Ectodermal cell (in vitro differentiated cells): ENCODE results near the gene SCAF11. TPM values are rescaled to one million over a fixed set of nuclear protein-coding genes. Genes with fewer than 3 reads are reported as not detected.
"Not testable (repeated sequence)": the region's sequence is repeated elsewhere in the genome, so short reads cannot be mapped to it uniquely, and the experiment has no call there.

Experiments
- H3K27ac ChIP-seq: 2 replicates; pipeline ENCODE4 v1.7.0; 2013; ENCODE audit warnings: mild to moderate bottlenecking, low read depth, low read length; ENCODE audit not compliant: insufficient read depth, poor library complexity, severe bottlenecking
- H3K27me3 ChIP-seq: 2 replicates; pipeline ENCODE4 v1.7.0; 2013; ENCODE audit warnings: mild to moderate bottlenecking, low read length; ENCODE audit not compliant: insufficient read depth, control insufficient read depth, poor library complexity, severe bottlenecking
- H3K36me3 ChIP-seq: one replicate; pipeline ENCODE4 v1.7.0; 2013; ENCODE audit warnings: low read length; ENCODE audit not compliant: control insufficient read depth, insufficient read depth
- H3K4me1 ChIP-seq: one replicate; pipeline ENCODE4 v1.7.0; 2013; ENCODE audit warnings: low read length; ENCODE audit not compliant: control insufficient read depth, insufficient read depth
- H3K4me3 ChIP-seq: 2 replicates; pipeline ENCODE4 v1.7.0; 2013; ENCODE audit warnings: low read depth, low read length, control low read depth; ENCODE audit not compliant: insufficient read depth
- H3K9me3 ChIP-seq: 2 replicates; pipeline ENCODE4 v1.7.0; 2013; ENCODE audit warnings: mild to moderate bottlenecking, low read length, moderate library complexity; ENCODE audit not compliant: control insufficient read depth
- WGBS, 2 experiments: methylation state at CpG; one replicate each; pipeline ENCODE4 v1.1.7; 2013; ENCODE audit warnings: missing lambda C conversion rate in 2 of 2; 5-methylcytosine and 5-hydroxymethylcytosine counted together
- polyA plus RNA-seq, 4 experiments: library from polyadenylated mRNA; stranded (reverse); fragments of 50-300 nt; gene quantifications; one replicate each; pipeline ENCODE4 v1.2.3, GENCODE V29; 2013

SCAF11 gene, protein sequence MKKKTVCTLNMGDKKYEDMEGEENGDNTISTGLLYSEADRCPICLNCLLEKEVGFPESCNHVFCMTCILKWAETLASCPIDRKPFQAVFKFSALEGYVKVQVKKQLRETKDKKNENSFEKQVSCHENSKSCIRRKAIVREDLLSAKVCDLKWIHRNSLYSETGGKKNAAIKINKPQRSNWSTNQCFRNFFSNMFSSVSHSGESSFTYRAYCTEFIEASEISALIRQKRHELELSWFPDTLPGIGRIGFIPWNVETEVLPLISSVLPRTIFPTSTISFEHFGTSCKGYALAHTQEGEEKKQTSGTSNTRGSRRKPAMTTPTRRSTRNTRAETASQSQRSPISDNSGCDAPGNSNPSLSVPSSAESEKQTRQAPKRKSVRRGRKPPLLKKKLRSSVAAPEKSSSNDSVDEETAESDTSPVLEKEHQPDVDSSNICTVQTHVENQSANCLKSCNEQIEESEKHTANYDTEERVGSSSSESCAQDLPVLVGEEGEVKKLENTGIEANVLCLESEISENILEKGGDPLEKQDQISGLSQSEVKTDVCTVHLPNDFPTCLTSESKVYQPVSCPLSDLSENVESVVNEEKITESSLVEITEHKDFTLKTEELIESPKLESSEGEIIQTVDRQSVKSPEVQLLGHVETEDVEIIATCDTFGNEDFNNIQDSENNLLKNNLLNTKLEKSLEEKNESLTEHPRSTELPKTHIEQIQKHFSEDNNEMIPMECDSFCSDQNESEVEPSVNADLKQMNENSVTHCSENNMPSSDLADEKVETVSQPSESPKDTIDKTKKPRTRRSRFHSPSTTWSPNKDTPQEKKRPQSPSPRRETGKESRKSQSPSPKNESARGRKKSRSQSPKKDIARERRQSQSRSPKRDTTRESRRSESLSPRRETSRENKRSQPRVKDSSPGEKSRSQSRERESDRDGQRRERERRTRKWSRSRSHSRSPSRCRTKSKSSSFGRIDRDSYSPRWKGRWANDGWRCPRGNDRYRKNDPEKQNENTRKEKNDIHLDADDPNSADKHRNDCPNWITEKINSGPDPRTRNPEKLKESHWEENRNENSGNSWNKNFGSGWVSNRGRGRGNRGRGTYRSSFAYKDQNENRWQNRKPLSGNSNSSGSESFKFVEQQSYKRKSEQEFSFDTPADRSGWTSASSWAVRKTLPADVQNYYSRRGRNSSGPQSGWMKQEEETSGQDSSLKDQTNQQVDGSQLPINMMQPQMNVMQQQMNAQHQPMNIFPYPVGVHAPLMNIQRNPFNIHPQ (N-terminal part only)
- 79.0 TPM for polyA plus RNA-seq (2013, experiment 1 of 4)
- 85.4 TPM for polyA plus RNA-seq (2013, experiment 2 of 4)
- 65.7 TPM for polyA plus RNA-seq (2013, experiment 3 of 4)
- 80.7 TPM for polyA plus RNA-seq (2013, experiment 4 of 4)

- 8% methylated on average over 54 of the region's 54 CpGs for WGBS, 2 experiments
- H3K4me1 ChIP-seq, result peaks cover 4% of the 10 kb centered on the region
- H3K9me3 ChIP-seq, result no peaks in the 10 kb centered on the region
- peak within 1 kb of the TSS; percentile 91 for H3K4me3 ChIP-seq
- H3K27me3 ChIP-seq, result peaks cover 4% of the 10 kb centered on the region
- peak within 1 kb of the TSS; percentile 94 for H3K27ac ChIP-seq
- H3K36me3 ChIP-seq, result no peaks in the 10 kb centered on the region
Measured at GRCh38 chr12:45990468-45991283, at the start of gene SCAF11. SCAF11 (minus strand) TSS chr12:45990574; CDS start chr12:45964167, 26,407 bp downstream.

DNA sequence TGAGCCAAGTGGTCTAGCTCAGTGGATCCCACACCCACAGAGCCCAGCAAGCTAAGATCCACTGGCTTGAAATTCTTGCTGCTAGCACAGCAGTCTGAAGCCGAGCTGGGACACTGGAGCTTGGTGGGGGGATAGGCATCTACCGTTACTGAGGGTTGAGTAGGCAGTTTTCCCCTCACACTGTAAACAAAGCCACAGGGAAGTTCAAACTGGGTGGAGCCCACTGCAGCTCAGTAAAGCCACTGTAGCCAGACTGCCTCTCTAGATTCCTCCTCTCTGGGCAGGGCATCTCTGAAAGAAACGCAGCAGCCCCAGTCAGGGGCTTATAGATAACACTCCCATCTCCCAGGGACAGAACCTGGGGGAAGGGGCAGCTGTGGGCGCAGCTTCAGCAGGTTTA is 46.7 kb upstream of the SCAF11 start:
- not testable (repeated sequence) for H3K4me3 ChIP-seq, H3K36me3 ChIP-seq

DNA sequence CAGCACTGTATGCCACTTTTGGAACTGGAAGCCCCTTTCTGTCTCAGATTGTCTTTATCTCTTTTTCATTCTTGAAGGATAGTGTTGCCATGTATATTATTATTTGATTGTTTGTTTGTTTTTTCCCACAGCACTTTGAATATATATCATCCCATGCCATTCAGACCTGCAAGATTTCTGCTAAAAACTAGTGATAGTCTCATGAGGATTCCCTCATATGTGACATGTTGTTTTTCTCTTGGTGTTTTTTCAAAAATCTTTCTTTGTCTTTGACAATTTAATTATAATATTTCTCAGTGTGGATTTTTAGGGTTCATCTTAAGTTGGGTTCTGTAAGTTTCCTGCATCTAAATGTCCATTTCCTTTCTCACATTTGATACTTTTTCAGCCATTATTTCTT is 36.8 kb upstream of the SCAF11 start:
- H3K4me1 ChIP-seq, result no peaks in the 10 kb centered on the region
- H3K36me3 ChIP-seq, result no peaks in the 10 kb centered on the region
- H3K9me3 ChIP-seq, result no peaks in the 10 kb centered on the region
- no peaks in the 10 kb centered on the region for H3K27me3 ChIP-seq
- no peak overlapping the region for H3K27ac ChIP-seq
- no peak overlapping the region for H3K4me3 ChIP-seq

More for the DNA sequence above, 46.7 kb upstream of the SCAF11 start:
- WGBS, 2 experiments, result 45 to 50% methylated on average over 4 of the region's 4 CpGs
- H3K27me3 ChIP-seq, H3K27ac ChIP-seq, H3K9me3 ChIP-seq, H3K4me1 ChIP-seq: not testable (repeated sequence)

GRCh38 chr12:46024099-46024498 is 33.7 kb upstream of the SCAF11 start:
- no peaks in the 10 kb centered on the region for H3K27me3 ChIP-seq
- H3K4me1 ChIP-seq, result no peaks in the 10 kb centered on the region
- 91 to 94% methylated on average over 2 of the region's 2 CpGs for WGBS, 2 experiments
- H3K36me3 ChIP-seq, result no peaks in the 10 kb centered on the region
- H3K4me3 ChIP-seq, result no peak overlapping the region
- H3K27ac ChIP-seq, result no peak overlapping the region
- H3K9me3 ChIP-seq, result no peaks in the 10 kb centered on the region

DNA sequence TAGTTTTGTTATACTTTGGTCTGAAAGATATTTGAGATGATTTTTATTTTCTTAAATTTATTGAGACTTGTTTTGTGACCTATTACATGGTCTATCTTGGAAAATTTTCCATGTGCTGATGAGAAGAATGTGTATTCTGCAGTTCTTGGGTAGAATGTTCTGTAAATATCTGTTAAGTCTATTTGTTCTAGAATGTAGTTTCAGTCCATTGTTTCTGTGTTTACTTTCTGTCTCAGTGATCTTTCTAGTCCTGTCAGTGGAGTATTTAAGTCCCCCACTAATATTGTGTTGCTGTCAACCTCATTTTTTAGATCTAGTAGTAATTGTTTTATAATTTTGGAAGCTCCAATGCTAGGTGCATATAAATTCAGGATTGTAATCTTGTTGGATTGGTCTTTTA is 30.4 kb upstream of the SCAF11 start:
- Histone ChIP-seq H3K4me1 (no peaks in the 10 kb centered on the region), H3K4me3 (no peak overlapping the region), H3K27ac (no peak overlapping the region), H3K27me3 (no peaks in the 10 kb centered on the region), H3K36me3 (no peaks in the 10 kb centered on the region), H3K9me3 (peaks cover 3% of the 10 kb centered on the region)

GRCh38 chr12:46018712-46019111 is 28.3 kb upstream of the SCAF11 start:
- not testable (repeated sequence) for H3K9me3 ChIP-seq, H3K27ac ChIP-seq, H3K4me3 ChIP-seq, H3K4me1 ChIP-seq, H3K36me3 ChIP-seq, H3K27me3 ChIP-seq
- WGBS, 2 experiments, result 92 to 94% methylated on average over 4 of the region's 4 CpGs

DNA sequence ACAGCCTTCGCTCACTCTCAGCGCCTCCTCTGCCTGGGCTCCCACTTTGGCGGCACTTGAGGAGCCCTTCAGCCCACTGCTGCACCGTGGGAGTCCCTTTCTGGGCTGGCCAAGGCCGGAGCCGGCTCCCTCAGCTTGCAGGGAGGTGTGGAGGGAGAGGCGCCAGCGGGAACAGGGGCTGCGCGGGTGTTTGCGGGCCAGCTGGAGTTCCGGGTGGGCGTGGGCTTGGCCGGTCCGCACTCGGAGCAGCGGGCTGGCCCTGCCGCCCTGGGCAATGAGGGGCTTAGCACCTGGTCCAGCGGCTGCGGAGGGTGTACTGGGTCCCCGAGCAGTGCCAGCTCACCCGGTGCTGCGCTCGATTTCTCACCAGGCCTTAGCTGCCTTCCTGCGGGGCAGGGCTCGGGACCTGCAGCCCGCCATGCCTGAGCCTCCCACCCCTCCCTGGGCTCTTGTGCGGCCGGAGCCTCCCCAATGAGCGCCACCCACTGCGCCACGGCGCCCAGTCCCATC is 27.5 kb upstream of the SCAF11 start:
- not testable (repeated sequence) for H3K27me3 ChIP-seq, H3K4me1 ChIP-seq, H3K36me3 ChIP-seq, H3K9me3 ChIP-seq, H3K4me3 ChIP-seq, H3K27ac ChIP-seq
- 93% methylated on average over 33 of the region's 33 CpGs for WGBS, 2 experiments

- Histone ChIP-seq H3K36me3 (no peaks in the 10 kb centered on the region), H3K9me3 (no peaks in the 10 kb centered on the region), H3K4me1 (no peaks in the 10 kb centered on the region), H3K27me3 (no peaks in the 10 kb centered on the region), H3K27ac (no peak overlapping the region), H3K4me3 (no peak overlapping the region)
- WGBS, 2 experiments, result 93% methylated on average over 3 of the region's 3 CpGs
Measured at GRCh38 chr12:46005823-46006222, 15.4 kb upstream of the SCAF11 start.

DNA sequence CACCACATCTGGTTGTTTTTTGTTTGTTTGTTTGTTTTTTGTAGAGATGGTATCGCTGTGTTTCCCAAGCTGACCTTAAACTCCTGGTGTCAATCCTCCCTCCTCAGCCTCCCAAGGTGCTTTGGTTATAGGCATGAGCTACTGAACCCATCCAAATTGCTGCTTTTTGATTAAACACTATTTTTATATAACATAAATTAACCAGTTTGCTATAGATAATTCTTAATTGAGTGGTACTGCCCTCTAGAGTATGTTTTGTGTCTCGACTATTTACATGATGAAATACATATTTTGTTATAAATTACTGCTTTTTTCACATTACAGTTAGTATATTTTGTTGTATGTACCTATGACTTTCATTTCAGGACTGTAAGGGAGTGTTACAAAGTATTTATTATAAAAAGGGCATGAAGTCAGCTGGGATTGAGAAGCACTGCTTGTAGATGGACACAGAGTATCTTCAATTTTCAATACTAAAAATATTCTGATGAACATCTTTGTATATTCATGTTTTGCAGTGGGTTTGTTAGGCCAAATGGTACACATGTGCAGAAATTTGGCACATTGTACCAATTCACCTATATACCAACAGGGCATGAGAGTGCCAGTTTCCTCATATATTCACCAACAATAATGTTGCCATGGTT is 14.9 kb upstream of the SCAF11 start:
- Histone ChIP-seq H3K36me3 (no peaks in the 10 kb centered on the region), H3K4me3 (no peak overlapping the region), H3K27ac (no peak overlapping the region), H3K9me3 (no peaks in the 10 kb centered on the region), H3K4me1 (no peaks in the 10 kb centered on the region), H3K27me3 (no peaks in the 10 kb centered on the region)
- 83 to 100% methylated on average over 1 to 2 of the region's 2 CpGs for WGBS, 2 experiments
